ENCODE measurements around the gene NOTCH3.

DNA sequence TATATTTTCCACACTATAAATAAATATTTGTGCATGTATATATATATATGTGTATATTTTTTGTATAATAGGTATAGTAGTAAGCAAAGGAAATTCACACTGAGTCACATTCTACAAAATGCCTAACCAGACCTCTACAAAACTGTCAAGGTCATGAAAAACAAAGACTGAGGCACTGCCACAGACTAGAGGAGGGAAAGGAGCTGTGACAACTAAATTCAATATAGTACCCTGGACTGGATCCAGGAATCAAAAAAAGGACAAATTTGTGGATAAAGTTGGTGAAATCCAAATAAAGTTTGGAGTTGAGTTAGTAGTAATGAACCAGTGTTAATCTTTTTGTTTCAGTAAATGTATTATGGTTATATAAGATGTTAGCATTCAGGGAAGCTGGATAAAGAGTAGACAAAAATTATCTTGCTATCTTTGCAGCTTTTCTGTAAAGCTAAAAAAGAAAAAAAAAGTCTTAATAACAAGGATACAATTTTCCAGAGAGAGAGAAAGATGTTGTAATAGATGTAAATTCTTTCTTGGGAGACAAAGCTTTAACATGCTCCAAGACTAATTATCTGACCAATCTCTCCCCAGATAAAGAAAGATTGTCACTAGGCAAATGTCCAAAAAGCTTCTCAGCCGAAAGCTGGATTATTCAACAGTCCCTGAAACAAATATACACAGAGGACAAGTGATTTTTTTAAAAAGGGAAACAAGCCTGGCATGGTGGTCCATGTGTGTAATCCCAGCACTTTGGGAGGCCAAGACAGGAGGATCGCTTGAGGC, 74.5 kb downstream of the NOTCH3 start:
- TF ChIP-seq, protein P1, sequence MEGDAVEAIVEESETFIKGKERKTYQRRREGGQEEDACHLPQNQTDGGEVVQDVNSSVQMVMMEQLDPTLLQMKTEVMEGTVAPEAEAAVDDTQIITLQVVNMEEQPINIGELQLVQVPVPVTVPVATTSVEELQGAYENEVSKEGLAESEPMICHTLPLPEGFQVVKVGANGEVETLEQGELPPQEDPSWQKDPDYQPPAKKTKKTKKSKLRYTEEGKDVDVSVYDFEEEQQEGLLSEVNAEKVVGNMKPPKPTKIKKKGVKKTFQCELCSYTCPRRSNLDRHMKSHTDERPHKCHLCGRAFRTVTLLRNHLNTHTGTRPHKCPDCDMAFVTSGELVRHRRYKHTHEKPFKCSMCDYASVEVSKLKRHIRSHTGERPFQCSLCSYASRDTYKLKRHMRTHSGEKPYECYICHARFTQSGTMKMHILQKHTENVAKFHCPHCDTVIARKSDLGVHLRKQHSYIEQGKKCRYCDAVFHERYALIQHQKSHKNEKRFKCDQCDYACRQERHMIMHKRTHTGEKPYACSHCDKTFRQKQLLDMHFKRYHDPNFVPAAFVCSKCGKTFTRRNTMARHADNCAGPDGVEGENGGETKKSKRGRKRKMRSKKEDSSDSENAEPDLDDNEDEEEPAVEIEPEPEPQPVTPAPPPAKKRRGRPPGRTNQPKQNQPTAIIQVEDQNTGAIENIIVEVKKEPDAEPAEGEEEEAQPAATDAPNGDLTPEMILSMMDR (IDR thresholded peaks at IDR 0.05): no peak
- TF ChIP-seq TCF7 (CRISPR knock-in tag; IDR thresholded peaks at IDR 0.05; ENCODE audit: low read depth) (no peak), ZNF121 (CRISPR knock-in tag; IDR thresholded peaks at IDR 0.05) (no peak), CREM (CRISPR knock-in tag; IDR thresholded peaks at IDR 0.05) (no peak), SP1 (CRISPR knock-in tag; conservative IDR thresholded peaks at IDR 0.05) (no peak), NFYB (CRISPR knock-in tag; conservative IDR thresholded peaks at IDR 0.05; ENCODE audit: low read depth) (no peak), CREB1 (CRISPR knock-in tag; IDR thresholded peaks at IDR 0.05) (no peak), ATF1 (CRISPR knock-in tag; IDR thresholded peaks at IDR 0.05) (no peak)
- TF ChIP-seq, protein P2, sequence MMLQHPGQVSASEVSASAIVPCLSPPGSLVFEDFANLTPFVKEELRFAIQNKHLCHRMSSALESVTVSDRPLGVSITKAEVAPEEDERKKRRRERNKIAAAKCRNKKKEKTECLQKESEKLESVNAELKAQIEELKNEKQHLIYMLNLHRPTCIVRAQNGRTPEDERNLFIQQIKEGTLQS (CRISPR knock-in tag; conservative IDR thresholded peaks at IDR 0.05): no peak
- TF ChIP-seq, protein P3, sequence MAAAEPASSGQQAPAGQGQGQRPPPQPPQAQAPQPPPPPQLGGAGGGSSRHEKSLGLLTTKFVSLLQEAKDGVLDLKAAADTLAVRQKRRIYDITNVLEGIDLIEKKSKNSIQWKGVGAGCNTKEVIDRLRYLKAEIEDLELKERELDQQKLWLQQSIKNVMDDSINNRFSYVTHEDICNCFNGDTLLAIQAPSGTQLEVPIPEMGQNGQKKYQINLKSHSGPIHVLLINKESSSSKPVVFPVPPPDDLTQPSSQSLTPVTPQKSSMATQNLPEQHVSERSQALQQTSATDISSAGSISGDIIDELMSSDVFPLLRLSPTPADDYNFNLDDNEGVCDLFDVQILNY (CRISPR knock-in tag; IDR thresholded peaks at IDR 0.05): no peak
- TF ChIP-seq, protein P4, sequence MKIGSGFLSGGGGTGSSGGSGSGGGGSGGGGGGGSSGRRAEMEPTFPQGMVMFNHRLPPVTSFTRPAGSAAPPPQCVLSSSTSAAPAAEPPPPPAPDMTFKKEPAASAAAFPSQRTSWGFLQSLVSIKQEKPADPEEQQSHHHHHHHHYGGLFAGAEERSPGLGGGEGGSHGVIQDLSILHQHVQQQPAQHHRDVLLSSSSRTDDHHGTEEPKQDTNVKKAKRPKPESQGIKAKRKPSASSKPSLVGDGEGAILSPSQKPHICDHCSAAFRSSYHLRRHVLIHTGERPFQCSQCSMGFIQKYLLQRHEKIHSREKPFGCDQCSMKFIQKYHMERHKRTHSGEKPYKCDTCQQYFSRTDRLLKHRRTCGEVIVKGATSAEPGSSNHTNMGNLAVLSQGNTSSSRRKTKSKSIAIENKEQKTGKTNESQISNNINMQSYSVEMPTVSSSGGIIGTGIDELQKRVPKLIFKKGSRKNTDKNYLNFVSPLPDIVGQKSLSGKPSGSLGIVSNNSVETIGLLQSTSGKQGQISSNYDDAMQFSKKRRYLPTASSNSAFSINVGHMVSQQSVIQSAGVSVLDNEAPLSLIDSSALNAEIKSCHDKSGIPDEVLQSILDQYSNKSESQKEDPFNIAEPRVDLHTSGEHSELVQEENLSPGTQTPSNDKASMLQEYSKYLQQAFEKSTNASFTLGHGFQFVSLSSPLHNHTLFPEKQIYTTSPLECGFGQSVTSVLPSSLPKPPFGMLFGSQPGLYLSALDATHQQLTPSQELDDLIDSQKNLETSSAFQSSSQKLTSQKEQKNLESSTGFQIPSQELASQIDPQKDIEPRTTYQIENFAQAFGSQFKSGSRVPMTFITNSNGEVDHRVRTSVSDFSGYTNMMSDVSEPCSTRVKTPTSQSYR (CRISPR knock-in tag; IDR thresholded peaks at IDR 0.05): no peak
- TF ChIP-seq, protein P5, sequence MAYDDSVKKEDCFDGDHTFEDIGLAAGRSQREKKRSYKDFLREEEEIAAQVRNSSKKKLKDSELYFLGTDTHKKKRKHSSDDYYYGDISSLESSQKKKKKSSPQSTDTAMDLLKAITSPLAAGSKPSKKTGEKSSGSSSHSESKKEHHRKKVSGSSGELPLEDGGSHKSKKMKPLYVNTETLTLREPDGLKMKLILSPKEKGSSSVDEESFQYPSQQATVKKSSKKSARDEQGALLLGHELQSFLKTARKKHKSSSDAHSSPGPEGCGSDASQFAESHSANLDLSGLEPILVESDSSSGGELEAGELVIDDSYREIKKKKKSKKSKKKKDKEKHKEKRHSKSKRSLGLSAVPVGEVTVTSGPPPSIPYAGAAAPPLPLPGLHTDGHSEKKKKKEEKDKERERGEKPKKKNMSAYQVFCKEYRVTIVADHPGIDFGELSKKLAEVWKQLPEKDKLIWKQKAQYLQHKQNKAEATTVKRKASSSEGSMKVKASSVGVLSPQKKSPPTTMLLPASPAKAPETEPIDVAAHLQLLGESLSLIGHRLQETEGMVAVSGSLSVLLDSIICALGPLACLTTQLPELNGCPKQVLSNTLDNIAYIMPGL (CRISPR knock-in tag; IDR thresholded peaks at IDR 0.05): no peak
- TF ChIP-seq, protein P6, sequence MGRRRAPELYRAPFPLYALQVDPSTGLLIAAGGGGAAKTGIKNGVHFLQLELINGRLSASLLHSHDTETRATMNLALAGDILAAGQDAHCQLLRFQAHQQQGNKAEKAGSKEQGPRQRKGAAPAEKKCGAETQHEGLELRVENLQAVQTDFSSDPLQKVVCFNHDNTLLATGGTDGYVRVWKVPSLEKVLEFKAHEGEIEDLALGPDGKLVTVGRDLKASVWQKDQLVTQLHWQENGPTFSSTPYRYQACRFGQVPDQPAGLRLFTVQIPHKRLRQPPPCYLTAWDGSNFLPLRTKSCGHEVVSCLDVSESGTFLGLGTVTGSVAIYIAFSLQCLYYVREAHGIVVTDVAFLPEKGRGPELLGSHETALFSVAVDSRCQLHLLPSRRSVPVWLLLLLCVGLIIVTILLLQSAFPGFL (CRISPR knock-in tag; IDR thresholded peaks at IDR 0.05; ENCODE audit: borderline replicate concordance): no peak

All from WTC11 (cell line).